HuH-7.5 (cell line): ENCODE measurements around the gene MESP2.

Experiments
- DNase-seq: peaks from one replicate; pipeline ENCODE4 v3.0.0; 2011; ENCODE audit warnings: low spot score

Gene MESP2

DNA sequence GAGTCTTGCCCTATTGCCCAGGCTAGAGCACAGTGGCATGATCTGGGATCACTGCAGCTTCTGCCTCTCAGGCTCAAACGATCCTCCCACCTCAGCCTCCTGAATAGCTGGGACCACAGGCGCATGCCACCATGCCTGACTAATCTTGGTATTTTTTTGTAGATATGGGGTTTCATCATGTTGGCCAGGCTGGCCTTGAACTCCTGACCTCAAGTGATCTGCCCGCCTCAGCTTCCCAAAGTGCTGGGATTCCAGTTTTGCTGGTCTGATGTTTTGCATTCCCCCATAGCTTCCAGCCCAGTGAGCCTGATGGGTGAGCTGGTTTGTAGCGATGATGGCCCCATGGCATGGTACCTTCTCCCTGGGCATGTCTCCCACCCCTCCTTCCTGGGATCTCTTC, 20.4 kb upstream of the MESP2 start:
- DNase-seq, result no peak

DNA sequence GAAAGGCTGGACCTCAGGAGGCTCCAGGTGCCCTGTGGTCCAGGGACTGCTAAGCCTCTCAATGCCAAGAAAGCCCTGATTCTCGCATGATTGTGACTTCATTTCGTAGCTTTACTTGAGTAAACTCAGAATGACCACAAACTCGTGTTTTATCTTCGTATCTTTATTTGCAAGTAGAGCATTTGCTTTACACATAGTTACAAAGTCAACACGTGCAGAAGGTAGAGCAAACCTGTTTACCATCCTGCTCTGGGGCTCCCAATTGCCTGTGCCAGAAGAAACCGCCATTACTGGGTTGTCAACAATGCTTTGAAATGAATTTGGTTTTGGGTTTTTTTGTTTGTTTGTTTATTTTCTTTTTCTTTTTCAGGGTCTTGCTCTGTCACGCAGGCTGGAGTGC, 19.2 kb upstream of the MESP2 start:
- DNase-seq, result peak; percentile 59

DNA sequence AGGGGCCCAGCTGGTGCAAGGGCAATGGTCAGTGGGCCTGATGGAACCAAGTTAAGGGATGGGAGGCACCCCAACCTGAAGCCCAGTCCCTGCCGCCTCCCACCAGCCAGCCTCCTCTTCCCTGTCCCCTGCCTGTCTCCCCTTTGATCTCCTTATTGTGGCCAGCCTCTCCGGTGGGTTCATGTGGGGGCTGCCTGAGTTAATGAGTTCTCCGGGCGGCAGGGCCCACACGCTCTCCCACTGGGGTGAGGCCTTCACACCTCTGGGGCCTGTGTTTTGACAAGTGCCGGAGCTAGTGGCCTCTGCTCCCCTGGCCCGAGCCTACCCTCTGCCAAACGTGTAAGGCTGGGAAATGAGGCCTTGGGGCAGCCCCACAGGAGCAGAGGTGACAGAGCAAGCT, 17.8 kb upstream of the MESP2 start:
- DNase-seq, result no peak

DNA sequence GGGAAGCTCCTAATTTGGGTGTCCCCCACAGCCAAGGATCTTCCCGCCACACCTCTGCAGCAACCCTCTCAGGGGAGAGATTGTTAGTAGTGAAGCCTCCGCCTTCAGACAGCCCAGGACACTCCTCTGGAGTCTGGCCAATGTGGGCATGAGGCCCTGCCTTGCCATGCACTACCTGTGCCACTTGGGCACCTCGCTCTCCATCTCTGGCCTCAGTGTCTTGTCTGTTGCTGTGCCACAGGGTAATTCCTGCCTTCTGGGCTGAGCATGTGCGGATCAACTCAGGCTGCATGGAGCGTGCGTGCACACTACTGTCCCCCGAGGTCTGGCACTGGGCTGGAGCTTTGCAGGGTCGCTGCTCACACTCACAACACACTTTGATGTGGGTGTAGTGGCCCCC, 17.2 kb upstream of the MESP2 start:
- no peak for DNase-seq

DNA sequence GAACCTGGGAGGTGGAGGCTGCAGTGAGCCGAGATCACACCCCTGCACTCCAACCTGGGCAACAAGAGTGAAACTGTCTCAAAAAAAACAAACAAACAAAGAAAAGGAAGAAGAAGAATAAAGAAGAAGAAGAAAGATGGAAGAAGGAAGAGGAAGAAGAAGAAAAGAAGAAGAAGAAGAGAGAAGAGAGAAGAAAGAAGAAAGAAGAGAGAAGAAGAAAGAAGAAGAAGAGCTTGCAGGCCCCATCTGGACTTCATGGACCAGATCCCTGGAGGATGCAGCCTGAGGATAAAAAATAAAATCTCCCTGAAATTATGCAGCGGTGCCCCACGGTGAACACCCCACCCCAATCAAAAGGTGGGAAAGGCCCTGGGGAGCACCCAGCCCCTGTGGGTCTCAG, 16.3 kb upstream of the MESP2 start:
- DNase-seq, result no peak

DNA sequence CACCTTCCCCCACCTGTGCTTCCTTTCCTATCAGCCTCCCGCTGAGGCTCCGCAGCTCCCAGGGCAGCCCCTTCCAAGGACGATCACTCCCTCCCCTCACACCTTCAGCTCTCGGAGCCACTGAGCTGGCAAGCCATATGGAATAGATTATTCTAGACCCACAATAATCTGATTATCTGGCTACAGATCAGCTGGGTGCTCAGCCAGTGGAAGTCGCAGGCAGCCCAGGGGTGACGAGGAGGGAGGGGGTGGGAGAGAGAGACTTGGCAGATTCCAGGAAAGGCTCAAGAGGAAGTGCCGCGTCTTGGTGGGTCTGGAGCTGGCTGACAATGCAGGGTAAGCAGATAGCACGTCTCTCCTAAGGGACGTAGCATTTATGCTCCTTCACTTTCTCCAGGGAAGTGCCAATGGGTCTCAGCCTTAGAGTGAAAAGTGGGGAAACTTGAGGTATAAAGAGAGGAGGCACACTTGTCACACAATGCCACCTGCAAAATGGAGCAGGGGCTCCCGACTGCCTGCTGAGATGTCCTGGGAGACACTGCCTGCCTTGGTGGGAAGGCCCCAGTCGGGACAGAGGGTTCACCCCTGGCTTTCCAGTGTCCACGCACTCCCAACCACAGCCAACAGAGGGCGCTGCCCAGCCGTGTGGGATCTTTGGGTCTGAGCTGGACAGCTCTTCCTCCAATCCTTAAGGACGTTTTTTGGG, 15.7 kb upstream of the MESP2 start:
- peak; percentile 96 for DNase-seq

DNA sequence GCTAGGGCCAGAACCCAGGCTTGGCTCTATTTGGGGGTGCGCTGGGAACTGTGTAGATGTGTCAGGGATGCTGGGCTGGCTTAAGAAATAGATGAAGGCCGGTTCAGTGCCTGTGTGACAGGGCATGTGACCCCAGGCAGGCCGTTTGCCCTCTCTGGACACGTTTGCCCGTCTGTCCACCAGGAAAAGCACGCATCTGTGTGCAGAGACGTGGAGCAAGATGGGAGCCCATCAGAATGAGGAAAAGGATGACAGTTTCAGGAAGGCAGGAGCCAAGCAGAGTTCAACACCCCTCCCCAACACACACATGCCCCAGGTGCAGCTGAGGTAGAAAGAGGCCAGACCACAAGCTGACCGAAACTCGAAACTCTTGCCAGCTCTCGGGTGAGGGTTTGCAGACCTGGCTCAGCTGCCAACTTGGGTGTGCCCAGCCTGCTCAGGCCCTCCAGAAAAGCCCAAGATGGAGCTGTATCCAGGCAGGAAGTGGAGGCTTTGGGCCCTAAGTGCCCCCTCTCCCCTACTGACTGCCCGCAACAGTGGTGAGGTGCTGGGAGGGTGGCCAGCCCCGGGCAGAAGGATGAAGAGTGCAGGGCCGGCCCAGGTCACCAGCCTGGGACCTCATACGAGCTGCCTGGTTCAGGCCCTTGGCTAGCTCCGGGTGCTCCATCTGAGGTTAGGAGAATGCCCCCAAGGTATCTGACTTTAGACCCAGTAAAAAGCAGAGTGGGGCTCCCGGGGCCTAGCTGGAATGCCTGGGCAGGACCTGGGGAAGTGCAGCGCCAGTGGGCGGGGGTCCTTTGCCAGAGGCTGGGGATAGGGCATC, 14.9 kb upstream of the MESP2 start:
- DNase-seq, result no peak

DNA sequence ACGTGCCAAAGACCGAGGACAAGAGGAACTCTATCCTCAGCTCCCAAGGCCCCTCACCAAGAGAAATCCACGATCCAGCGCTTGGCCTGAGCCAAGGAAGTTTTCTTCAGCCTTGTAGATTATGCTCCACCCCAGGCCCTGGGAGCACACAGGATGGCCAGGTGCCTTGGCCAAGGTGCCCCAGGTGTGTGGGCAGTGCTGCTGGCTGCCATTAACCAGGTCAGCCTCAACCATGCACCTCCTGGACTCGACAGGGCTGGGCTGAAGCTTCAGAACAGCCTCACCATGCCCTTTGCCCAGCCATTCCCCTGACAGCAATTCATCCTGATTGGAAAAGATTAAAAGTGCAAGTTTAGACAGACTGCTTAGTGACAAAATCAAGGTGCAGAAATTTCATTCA, 14.2 kb upstream of the MESP2 start:
- DNase-seq, result no peak

DNA sequence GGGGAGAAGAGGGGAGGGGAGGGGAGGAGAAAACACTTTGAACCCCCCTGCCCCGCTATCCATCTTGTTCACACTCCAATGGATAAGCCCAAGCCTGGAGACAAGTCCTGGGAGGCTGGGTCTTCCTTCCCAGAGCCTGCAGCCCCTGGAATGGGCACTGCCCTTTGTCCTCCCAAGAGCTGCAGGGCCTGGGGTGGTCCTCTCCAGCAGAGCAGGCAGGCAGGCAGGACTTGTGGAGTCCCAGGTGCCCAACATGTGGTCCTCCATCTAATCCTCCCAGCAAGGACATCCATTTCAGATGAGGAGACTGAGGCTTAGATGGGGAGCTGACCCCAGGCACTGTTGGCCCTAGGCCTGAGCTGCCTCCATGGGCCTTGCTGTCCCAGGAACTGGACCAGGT, 10.4 kb upstream of the MESP2 start:
- DNase-seq, result no peak

DNA sequence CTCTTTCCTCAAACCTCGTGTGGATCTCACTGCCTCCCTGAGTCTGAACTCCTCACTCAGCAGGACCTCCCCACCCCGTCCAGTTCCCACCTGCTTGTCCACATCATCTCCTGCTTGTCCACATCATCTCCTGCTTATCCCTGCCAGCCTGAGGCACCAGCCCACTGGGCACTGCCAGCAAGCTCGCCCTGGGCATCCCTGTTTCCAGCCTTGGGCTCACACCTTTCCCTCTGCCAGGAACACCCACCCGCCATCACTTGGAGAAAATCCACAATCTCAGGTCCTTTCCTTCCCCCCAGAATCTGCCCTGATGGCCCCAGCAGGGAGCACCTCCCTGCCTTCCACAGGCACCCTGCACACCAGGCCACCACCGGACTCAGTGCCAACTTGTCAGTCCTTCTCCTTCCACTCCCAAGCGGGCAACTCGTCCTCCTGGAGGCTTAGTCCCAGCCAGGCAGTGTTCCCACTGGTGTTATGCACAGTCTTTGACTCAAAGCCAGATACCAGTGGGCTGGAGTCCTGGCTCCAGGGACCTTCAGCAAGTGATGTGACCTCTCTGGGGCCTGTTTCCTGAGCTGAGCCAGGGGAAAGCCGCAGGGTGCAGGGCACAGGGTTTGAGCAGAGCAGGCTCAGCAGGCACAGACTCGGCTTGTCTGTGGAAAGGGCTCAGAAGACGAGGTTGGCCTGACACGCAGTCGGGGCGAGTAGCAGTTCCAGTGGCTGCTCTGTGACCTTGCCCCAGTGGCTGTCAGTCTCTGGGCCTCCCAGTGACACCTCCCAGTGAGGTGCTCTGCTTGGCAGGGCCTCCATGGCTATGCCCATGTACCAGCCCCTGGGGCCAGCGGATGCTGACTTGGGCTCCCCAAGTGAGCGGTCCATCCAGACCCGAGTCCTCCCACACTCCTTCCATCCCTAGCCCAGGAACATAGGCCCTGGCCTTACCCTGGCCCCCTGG, 9.5 kb upstream of the MESP2 start:
- no peak for DNase-seq

DNA sequence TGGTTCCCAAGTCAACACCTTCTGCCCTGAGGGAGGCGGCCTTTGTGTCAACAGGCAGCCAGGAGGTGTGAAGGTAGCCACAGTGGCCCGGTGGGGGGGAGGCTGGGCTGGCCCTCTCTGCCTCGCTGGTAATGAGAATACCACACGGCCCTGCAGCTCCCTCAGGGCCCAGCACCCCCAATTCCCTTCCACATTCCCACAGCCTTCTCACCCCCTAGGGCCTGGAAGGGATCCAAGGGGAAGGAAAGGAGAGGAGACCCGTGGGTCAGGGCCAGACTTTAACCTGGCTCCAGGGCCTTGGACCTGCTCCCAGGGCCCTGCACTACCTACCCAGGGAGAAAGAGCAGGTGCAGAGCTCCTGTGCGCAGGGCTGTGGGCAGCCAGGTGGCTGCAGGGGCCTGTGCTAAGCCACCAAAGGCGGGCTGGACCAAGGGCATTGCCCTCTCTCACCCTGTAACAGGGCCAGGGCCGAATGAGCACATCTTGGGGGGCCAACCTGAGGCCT, 8.7 kb upstream of the MESP2 start:
- DNase-seq, result no peak

DNA sequence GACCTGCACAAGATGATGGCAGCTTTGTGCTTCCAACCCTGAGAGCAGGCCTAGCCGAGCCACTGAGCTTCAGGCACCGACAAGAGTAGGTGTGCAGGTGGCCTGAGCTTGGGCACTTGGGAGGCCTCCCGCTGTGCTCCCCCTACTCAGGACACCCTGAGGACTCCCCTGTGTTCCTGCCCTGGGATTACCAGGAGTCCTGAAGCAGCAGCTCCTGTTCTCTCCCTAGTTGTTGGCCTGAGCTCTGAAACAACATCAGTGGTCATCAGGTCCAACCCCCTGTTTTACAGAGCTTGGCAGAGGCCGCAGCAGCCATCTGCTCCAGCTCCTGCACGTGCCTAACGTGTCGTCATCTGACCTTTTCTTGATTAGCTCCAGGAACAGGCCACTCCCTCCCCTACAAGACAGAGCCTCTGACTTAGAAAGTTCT, 8.0 kb upstream of the MESP2 start:
- no peak for DNase-seq

DNA sequence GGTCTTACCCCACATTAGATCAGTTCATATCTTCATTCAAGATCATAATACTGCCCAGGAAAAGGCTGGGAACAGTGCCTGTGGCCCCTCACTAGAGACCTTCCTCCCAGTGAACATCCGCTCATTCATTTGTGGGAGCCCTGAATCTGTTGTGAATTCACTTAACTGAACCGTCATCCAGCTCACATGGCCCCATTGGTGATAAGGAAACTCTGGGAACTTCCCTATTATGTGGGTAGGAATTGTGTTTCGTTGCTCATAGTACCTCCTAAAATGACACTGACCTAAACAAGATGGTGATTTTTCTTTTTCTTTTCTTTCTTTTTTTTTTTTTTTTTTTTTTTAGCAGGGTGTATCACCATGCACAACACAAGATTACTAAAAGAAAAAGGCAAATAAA, 6.8 kb upstream of the MESP2 start:
- no peak for DNase-seq

DNA sequence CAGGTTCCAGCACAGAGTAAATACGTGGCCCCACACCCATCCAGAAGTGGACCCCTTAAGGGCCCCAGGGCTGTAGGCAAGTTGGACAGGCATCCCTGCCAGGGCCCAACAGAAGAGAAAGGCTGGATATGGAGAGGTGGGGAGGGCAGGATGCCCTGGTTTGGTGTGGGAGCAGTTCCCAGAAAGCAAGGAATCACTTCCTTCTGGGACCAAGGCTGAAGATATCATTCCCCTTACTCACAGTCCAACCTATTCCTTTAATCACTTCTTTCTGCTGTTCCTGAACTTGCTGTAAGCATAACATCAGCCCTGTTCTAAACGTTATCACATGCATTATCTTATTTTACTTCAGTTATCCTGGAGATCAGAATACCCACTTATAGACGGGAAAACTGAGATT, 6.1 kb upstream of the MESP2 start:
- no peak for DNase-seq

DNA sequence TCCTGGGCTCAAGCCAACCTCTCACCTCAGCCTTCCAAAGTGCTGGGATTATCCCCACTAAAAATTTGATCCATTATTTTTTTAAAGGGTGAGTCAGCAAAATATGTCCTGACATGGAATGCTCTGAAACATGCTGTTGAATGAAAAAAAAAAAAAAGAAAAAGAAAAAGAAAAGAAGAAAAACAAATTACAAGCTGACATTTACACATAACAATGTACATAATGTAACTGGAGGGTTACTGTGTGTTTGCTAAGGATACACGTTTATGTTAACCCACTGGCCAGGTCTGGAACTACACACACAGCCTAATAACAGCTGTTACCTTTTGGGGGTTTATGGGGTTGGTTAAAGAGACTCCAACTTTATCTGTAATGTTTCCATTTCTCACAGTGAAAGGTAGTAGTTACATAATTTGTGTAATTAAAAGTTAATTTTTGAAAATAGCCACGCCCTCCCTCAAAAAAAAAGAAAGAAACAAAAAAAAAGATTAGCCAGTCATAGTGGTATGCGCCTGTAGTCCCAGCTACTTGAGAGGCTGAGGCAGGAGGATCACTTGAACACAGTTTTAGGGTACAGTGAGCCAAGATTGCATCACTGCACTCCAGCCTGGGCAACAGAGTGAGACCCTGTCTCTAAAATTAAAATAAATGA, 3.1 kb upstream of the MESP2 start:
- DNase-seq, result peak; percentile 77

DNA sequence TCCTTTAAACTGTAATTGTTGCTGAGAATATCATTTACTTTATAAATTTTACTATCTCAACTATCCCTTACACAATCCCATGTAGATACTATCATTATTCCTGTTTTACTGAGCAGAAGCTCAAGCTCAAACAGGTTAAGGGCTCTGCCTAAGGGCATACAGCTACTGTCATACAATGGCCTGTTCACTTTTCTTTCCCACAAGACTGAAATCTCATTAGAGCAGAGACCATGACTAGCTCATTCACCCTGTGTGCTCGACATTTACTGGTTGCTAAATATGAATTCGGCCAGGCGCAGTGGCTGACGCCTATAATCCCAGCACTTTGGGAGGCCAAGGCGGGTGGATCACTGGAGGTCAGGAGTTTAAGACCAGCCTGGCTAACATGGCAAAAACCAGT, 1.6 kb upstream of the MESP2 start:
- no peak for DNase-seq

DNA sequence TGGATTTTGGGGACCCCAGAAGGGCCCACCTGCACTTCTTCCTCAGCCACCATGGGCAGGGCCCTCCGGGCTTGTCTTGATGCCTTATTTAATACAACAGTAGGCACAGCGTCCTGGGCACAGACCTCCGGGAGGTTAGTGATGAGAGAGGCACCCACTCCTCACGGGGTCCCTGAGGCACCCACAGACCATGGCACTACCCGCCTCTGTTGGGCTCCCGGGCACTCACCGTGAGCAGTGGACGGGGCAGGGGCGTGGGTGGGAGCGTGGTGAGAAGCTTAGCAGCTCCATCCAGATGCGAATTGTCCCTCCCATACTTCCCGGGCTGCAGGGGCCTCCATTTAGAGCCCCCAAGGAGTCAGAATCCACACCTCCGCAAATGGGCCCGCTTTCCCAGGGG, 317 bp upstream of the MESP2 start:
- no peak for DNase-seq

DNA sequence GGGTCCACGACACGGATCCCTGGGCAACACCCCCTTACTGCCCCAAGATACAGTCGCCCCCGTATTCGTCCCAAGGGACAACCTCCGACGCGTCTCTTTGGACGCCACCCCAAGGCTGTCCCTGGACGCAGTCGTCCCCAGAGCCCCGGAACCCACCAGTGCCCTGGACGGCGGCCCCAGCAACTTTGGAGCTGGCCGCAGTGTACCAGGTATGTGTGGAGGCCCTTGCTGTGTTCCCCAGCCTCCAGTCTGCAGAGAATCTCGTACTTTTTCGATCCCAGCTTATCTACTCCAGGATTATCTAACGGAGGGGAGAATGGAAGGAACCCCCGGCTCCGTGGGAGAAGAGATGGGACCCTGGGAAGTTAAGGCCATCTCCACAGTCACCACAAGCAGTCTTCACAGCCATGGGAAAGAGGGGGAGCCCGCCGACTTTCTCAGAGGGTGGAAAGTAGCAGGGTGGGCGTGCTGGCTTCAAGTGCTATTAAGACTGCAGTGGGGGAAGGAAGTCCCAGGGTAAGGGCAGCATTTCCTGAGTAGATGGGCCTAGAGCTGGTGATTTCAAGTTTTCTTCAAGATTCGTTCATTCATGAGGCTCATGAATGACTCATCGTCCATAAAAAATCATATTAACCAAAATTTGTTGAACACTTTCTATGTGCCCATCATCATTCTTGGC, 1.1 kb downstream of the MESP2 start:
- no peak for DNase-seq

DNA sequence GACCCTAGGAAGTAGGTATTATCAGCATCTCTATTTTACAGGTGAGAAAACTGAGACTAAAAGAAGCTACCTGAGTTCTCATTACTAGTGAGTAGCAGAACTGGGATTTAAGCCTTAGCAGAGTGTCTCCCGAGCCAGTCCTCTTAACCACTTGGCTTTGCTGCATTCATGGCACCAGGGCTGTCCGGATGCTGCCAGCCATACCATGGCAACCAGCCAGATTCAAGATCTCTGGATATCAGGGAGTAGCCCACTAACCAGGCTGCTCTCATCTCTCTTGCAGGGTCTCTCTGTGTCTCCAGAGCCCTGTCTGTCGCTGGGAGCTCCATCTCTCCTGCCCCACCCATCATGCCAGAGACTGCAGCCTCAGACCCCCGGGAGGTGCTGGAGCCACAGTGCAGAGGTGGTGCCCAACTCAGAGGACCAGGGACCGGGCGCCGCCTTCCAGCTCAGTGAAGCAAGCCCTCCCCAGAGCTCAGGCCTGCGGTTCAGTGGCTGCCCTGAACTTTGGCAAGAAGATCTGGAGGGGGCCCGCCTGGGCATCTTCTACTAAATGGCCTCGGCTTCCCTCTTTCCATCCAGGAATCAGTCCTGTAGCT, 1.7 kb downstream of the MESP2 start:
- no peak for DNase-seq

DNA sequence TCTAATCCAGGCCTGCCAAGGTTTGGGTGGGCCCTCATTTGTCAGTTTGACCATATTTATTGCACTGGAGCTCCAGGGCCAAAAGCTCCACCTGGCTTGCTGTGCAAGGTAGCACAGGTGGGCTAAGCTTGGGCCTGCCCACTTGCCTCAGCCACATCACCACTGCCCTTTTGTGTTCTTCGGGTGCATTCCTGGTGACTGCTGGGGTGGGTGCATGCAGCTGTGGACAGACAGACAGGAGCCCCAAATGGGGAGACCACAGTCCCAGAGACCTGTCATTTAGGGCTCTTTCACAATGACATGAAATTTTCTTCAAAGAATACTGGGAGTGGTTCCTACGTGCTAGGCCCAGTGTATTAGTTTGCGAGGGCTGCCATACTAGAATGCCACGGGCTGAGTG, 2.7 kb downstream of the MESP2 start:
- no peak for DNase-seq

DNA sequence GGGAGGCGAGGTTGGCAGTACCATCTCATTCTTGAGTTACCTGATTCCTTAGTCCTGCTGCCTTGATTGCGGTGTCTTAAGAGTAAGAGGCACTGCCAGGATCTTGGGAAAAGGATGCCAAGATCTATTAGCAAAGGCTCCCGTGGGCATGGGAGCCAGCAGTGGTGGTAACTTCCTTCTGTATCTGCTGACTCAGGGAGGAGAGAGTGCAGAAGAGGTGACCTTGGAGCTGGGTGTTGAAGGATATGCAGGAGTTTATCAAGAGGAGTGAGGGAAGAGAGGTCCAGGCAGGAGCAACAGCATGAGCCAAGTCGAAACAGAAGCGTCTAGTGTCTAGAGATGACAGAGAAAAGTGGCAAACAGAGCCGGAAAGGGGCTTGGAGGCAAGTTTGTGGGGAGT, 4.5 kb downstream of the MESP2 start:
- no peak for DNase-seq
